Uterus (tissue), 4 donors: ENCODE measurements around the gene PMM2. TPM values are rescaled to one million over a fixed set of nuclear protein-coding genes. Genes with fewer than 3 reads are reported as not detected.

Experiments
- DNase-seq, 2 donors: peaks; one replicate each; pipeline ENCODE4 v3.0.0-alpha.2; 2019 to 2020
- H3K27ac ChIP-seq, 2 donors: fragments of 200-600 bp; sonication (generic); 1 replicate in 1 of 2; 2 replicates in 1 of 2; pipeline ENCODE4 v1.5.1; 2016 to 2018
- H3K27me3 ChIP-seq, 2 donors: fragments of 200-600 bp; sonication (generic); one replicate each; pipeline ENCODE4 v1.5.1; 2018 to 2019; ENCODE audit warnings: control low read depth in 1 of 2
- H3K36me3 ChIP-seq, 2 donors: fragments of 200-600 bp; sonication (generic); one replicate each; pipeline ENCODE4 v1.5.1; 2019; ENCODE audit warnings: control low read depth in 1 of 2
- H3K4me1 ChIP-seq, 2 donors: fragments of 200-600 bp; sonication (generic); one replicate each; pipeline ENCODE4 v1.5.1; 2018 to 2019; ENCODE audit warnings: control low read depth in 1 of 2
- H3K4me3 ChIP-seq, 2 donors: fragments of 200-600 bp; sonication (generic); 1 replicate in 1 of 2; 2 replicates in 1 of 2; pipeline ENCODE4 v1.5.1; 2018 to 2019; ENCODE audit warnings: mild to moderate bottlenecking in 1 of 2
- H3K9me3 ChIP-seq, 2 donors: fragments of 200-600 bp; sonication (generic); one replicate each; pipeline ENCODE4 v1.5.1; 2019; ENCODE audit warnings: control low read depth in 1 of 2
- POLR2A ChIP-seq, 2 donors: fragments of 450-650 bp; IDR thresholded peaks; one replicate each; pipeline ENCODE4 v1.6.1; 2016; ENCODE audit warnings: antibody characterized with exemption in 2 of 2, mild to moderate bottlenecking in 1 of 2, moderate library complexity in 1 of 2
- intact Hi-C: fragments of 100-400 bp; cut with DNase I; formaldehyde crosslinking; loops from one replicate; pipeline ENCODE4 v1.15.1; 2023; ENCODE audit warnings: low total_unique reads
- total RNA-seq, 4 donors: library from RNA; depleted of rRNA in 3 of 4; stranded (reverse); fragments of >200 nt in 3 of 4; gene quantifications; one replicate each; pipeline versions ENCODE4 v1.1.0 to v1.2.4, GENCODE V29; 2014 to 2023
- TF ChIP-seq, protein P1 (sequence below), 4 experiments: fragments of 200-600 bp in 2 of 4; fragments of 450-650 bp in 2 of 4; sonication (generic) in 2 of 4; IDR thresholded peaks; one replicate each; pipeline ENCODE4 v1.5.1; 2016 to 2019; ENCODE audit warnings: antibody characterized with exemption in 4 of 4, mild to moderate bottlenecking in 2 of 4, moderate library complexity in 1 of 4
- donor health status: DM: yes; HTN: yes; CAD: no.

PMM2 gene
- total RNA-seq, 4 donors from 2014 or later = 19.0 to 41.6 (median 27.5) TPM

DNA sequence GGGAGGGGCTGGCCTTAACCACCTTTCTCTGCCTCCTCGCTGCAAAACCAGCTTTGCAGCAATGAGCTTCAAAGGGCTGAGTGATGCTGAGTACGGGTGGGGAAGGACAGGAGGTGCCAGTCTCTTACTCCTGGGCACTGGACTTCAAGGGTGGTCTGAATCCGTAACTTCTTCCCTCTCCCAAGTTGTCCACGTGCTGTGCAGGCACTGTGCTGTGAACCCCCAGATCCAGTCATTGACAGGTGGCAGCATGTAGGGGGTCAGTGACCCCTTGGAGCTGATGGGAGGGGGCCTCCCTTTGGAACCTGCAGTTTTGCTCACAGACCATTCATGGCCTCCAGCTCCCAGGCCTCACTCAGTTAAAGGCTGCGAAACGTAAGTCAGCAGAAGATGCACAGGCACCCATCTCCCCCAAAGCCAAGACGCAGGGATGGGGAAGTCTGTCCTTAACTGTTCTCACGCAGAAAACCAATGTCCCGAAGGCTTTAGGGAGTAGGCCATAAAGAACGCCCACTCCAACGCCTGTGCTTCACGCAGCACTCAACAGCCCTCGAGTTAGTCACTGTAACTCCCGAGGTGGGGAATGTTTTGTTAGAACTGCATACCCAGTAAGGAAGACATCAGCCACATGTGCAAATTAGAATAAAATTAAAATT, 92.4 kb downstream of the PMM2 start:
- no peaks in the 10 kb centered on the region for H3K4me1 ChIP-seq
- no peaks in the 10 kb centered on the region for H3K27me3 ChIP-seq
- TF ChIP-seq, protein P1, sequence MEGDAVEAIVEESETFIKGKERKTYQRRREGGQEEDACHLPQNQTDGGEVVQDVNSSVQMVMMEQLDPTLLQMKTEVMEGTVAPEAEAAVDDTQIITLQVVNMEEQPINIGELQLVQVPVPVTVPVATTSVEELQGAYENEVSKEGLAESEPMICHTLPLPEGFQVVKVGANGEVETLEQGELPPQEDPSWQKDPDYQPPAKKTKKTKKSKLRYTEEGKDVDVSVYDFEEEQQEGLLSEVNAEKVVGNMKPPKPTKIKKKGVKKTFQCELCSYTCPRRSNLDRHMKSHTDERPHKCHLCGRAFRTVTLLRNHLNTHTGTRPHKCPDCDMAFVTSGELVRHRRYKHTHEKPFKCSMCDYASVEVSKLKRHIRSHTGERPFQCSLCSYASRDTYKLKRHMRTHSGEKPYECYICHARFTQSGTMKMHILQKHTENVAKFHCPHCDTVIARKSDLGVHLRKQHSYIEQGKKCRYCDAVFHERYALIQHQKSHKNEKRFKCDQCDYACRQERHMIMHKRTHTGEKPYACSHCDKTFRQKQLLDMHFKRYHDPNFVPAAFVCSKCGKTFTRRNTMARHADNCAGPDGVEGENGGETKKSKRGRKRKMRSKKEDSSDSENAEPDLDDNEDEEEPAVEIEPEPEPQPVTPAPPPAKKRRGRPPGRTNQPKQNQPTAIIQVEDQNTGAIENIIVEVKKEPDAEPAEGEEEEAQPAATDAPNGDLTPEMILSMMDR (IDR thresholded peaks at IDR 0.05) = no peak
- TF ChIP-seq POLR2A (IDR thresholded peaks at IDR 0.05) = no peak
- intact Hi-C loops = loop anchor here (10.0 kb wide), 2 partner anchors 235 to 325 kb away; no protein-coding TSS in a partner anchor
- no peak overlapping the region for H3K4me3 ChIP-seq
- no peaks in the 10 kb centered on the region for H3K9me3 ChIP-seq
- no peak overlapping the region for H3K27ac ChIP-seq
- DNase-seq = no peak
- no peaks in the 10 kb centered on the region for H3K36me3 ChIP-seq

DNA sequence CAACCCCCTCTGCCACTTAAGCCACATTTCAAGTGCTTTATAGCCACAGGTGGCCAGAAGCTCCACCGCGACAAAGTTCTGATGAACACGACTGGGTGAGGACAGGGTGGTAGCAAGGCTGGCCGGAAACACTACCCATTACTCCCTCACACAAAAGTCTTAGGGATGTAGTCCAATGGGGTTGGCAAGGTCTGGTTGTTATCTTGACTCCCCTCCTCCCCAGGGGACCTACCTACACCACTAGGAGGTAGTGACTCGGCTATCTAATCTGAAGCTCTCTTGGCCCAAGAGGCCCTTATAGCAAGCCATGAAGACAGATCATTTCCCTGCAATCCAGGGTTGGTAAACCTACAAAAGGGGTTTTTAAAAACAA, 92.9 kb downstream of the PMM2 start:
- H3K27me3 ChIP-seq = no peaks in the 10 kb centered on the region
- TF ChIP-seq, protein P1 (IDR thresholded peaks at IDR 0.05) = no peak
- no peak for TF ChIP-seq POLR2A (IDR thresholded peaks at IDR 0.05)
- intact Hi-C loops = no loop called here
- no peak overlapping the region for H3K4me3 ChIP-seq
- H3K4me1 ChIP-seq = no peaks in the 10 kb centered on the region
- no peaks in the 10 kb centered on the region for H3K36me3 ChIP-seq
- H3K9me3 ChIP-seq = no peaks in the 10 kb centered on the region
- no peak overlapping the region for H3K27ac ChIP-seq
- no peak for DNase-seq

DNA sequence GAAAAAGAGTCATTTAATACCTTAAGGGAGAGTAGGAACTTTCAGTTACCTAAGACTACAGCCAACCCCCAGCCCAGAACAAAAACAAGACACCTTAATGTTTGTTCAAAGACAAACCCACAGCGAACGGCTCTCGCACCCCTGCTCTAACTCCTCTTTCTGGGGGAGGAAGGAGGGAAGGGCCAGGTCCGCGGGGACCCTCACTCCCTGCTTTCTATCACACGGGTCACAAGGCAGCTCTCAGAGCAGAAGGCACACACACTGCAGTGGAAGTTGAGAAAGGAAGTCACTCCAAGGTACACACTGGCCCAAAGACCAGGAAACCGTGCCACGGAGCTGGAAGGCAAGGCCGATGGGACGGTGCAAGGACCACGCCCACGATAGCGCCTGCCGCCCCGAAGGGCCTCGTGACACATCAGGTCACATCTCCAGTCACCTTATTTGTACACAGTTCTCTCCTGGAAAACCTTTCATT, 94.5 kb downstream of the PMM2 start:
- Histone ChIP-seq H3K9me3 (no peaks in the 10 kb centered on the region), H3K36me3 (no peaks in the 10 kb centered on the region), H3K27me3 (no peaks in the 10 kb centered on the region), H3K4me1 (no peaks in the 10 kb centered on the region), H3K4me3 (no peak overlapping the region), H3K27ac (no peak overlapping the region)
- TF ChIP-seq POLR2A (IDR thresholded peaks at IDR 0.05) = no peak
- TF ChIP-seq, protein P1 (IDR thresholded peaks at IDR 0.05) = no peak
- no peak for DNase-seq
- intact Hi-C loops = no loop called here

DNA sequence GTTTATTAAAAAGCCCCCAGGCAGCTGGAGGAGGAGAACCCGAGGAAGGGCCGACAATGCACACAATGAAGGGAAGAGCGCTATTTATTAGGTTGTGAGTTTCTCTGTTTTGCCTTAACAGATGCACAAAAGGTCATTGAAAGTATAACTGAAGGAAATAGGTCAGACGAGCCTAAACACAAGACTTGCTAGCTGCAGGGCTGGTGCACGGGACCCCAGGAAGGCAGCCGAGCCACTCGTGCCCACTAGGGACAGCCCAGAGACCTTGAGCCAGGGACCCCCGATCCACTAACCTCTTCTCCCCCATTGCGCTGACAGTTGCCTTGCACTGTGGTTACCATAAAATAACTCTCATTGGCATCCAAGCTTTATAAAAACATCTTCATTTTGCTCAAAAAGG, 95.8 kb downstream of the PMM2 start:
- Histone ChIP-seq H3K36me3 (no peaks in the 10 kb centered on the region), H3K4me3 (no peak overlapping the region), H3K27me3 (no peaks in the 10 kb centered on the region), H3K9me3 (no peaks in the 10 kb centered on the region), H3K4me1 (no peaks in the 10 kb centered on the region), H3K27ac (no peak overlapping the region)
- DNase-seq = no peak
- TF ChIP-seq POLR2A (IDR thresholded peaks at IDR 0.05) = no peak
- TF ChIP-seq, protein P1 (IDR thresholded peaks at IDR 0.05) = no peak
- intact Hi-C loops = no loop called here

DNA sequence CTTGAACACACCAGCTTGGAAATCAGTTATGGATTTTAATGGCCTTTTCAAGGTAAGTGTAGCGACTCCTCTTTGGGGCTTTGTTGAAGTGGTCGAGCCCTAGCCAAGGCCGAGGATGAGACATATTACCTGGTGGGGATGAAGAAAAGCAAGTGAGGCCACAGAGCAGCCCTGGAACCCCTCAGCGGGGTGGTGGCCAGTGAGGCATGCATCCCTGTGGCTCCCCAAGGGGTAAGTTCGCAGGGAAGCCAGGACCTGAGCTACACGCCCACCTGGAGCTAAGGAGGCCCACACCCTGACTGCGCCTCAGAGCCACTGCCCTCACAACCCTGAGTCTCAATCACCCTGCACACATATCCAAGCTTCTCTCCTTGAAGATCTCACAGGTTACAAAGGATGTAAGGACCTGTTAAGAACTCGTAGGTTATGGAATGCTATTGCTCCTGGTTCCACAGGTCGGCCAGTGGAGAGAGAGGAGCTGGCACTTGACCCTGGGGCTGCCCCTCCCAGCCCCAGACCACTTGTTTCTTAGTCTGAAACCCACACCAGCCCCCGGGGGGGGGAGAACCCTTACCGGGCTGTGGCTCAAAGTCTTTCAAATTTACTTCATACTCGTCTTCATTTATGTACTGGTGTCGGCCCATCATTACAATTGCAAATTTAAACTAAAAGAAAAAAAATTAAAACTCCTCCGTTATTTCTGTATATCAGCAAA, 96.5 kb downstream of the PMM2 start:
- no peak for DNase-seq
- intact Hi-C loops = no loop called here
- Histone ChIP-seq H3K4me3 (no peak overlapping the region), H3K9me3 (no peaks in the 10 kb centered on the region), H3K36me3 (no peaks in the 10 kb centered on the region), H3K27ac (no peak overlapping the region), H3K27me3 (no peaks in the 10 kb centered on the region), H3K4me1 (no peaks in the 10 kb centered on the region)
- TF ChIP-seq, protein P1 (IDR thresholded peaks at IDR 0.05) = no peak
- TF ChIP-seq POLR2A (IDR thresholded peaks at IDR 0.05) = no peak
